Measurements from ENCODE around the gene STIM1.

- TF ChIP-seq POLR2A (IDR thresholded peaks at IDR 0.05) (no peak), CTCF (IDR thresholded peaks at IDR 0.05) (no peak), POLR2AphosphoS5 (IDR thresholded peaks at IDR 0.05) (no peak)
These were observed 189.6 kb downstream of the STIM1 start for GRCh38 chr11:4044976-4045646.

Measured in sigmoid colon (tissue), 4 donors.